Vagina (tissue), 2 donors: ENCODE data around the gene THAP5. TPM values are rescaled to one million over a fixed set of nuclear protein-coding genes. Genes with fewer than 3 reads are reported as not detected.

Experiments
- DNase-seq, 2 donors: peaks; one replicate each; pipeline ENCODE4 v3.0.0-alpha.2; 2017; ENCODE audit errors: extremely low spot score in 2 of 2
- H3K27ac ChIP-seq: fragments of 200-600 bp; sonication (generic); one replicate; pipeline ENCODE4 v1.5.1; 2019
- H3K27me3 ChIP-seq: fragments of 200-600 bp; sonication (generic); one replicate; pipeline ENCODE4 v1.5.1; 2019
- H3K36me3 ChIP-seq, 2 donors: fragments of 200-600 bp; sonication (generic); one replicate each; pipeline ENCODE4 v1.5.1; 2017 to 2019
- H3K4me1 ChIP-seq: fragments of 200-600 bp; sonication (generic); one replicate; pipeline ENCODE4 v1.5.1; 2019
- H3K4me3 ChIP-seq, 2 donors: fragments of 200-600 bp; sonication (generic); 1 replicate in 1 of 2; 2 replicates in 1 of 2; pipeline ENCODE4 v1.5.1; 2016 to 2019
- H3K9me3 ChIP-seq: fragments of 200-600 bp; sonication (generic); one replicate; pipeline ENCODE4 v1.5.1; 2019
- POLR2A ChIP-seq, 2 donors: fragments of 450-650 bp; IDR thresholded peaks; one replicate each; pipeline ENCODE4 v1.6.1; 2017; ENCODE audit warnings: antibody characterized with exemption in 2 of 2, mild to moderate bottlenecking in 2 of 2, moderate library complexity in 2 of 2
- POLR2AphosphoS5 ChIP-seq, 2 donors: sonication (generic); formaldehyde crosslinking; IDR thresholded peaks; one replicate each; pipeline ENCODE4 v1.9.0; 2017; ENCODE audit warnings: antibody characterized with exemption in 2 of 2, mild to moderate bottlenecking in 2 of 2, low read depth in 1 of 2; ENCODE audit not compliant: insufficient read depth in 1 of 2
- intact Hi-C: fragments of 100-400 bp; cut with DNase I; formaldehyde crosslinking; loops from one replicate; pipeline ENCODE4 v1.15.1; 2023
- total RNA-seq: library from RNA; depleted of rRNA; stranded (reverse); fragments of >200 nt; gene quantifications from one replicate; pipeline ENCODE4 v1.2.3, GENCODE V29; 2016
- TF ChIP-seq, protein P1 (sequence below), 3 experiments: fragments of 450-650 bp in 2 of 3; fragments of 200-600 bp in 1 of 3; sonication (generic) in 1 of 3; IDR thresholded peaks; one replicate each; pipeline ENCODE4 v1.5.1; 2017 to 2019; ENCODE audit warnings: antibody characterized with exemption in 3 of 3, mild to moderate bottlenecking in 2 of 3, moderate library complexity in 2 of 3

THAP5 gene
- total RNA-seq, 1 donor from 2014 or later = 14.5 TPM

DNA sequence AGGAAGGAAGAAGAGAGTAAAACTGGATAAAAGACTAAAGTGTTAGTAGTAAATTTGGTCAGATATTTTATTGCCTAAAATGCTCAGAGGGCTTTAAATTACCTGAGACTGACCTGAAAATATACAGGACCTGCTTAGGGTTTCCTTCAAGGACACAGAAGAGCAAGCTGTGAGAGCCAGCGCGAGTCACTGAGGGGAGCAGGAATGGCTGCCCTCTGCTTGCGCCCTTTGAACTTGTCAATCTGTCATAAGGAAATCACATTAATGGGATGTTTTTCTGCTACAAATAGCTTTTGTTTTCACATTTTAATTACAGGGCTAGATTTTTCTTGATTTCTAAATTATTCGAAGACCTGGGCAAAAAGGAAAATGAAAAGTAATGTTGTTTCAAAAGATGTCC is 27.1 kb upstream of the THAP5 start:
- intact Hi-C loops = no loop called here
- DNase-seq = no peak
- Histone ChIP-seq H3K36me3 (no peaks in the 10 kb centered on the region), H3K4me3 (no peak overlapping the region), H3K9me3 (no peaks in the 10 kb centered on the region), H3K27me3 (no peaks in the 10 kb centered on the region), H3K27ac (no peak overlapping the region), H3K4me1 (no peaks in the 10 kb centered on the region)
- TF ChIP-seq POLR2AphosphoS5 (IDR thresholded peaks at IDR 0.05; ENCODE audit: insufficient read depth in 1 of 2, low read depth in 1 of 2) (no peak), POLR2A (IDR thresholded peaks at IDR 0.05) (no peak)
- TF ChIP-seq, protein P1, sequence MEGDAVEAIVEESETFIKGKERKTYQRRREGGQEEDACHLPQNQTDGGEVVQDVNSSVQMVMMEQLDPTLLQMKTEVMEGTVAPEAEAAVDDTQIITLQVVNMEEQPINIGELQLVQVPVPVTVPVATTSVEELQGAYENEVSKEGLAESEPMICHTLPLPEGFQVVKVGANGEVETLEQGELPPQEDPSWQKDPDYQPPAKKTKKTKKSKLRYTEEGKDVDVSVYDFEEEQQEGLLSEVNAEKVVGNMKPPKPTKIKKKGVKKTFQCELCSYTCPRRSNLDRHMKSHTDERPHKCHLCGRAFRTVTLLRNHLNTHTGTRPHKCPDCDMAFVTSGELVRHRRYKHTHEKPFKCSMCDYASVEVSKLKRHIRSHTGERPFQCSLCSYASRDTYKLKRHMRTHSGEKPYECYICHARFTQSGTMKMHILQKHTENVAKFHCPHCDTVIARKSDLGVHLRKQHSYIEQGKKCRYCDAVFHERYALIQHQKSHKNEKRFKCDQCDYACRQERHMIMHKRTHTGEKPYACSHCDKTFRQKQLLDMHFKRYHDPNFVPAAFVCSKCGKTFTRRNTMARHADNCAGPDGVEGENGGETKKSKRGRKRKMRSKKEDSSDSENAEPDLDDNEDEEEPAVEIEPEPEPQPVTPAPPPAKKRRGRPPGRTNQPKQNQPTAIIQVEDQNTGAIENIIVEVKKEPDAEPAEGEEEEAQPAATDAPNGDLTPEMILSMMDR (IDR thresholded peaks at IDR 0.05) = no peak

GRCh38 chr7:108592646-108593201 is 23.2 kb upstream of the THAP5 start:
- no peak for DNase-seq
- intact Hi-C loops = no loop called here

GRCh38 chr7:108590606-108591005 is 21.1 kb upstream of the THAP5 start:
- intact Hi-C loops = no loop called here

More at GRCh38 chr7:108592646-108593201, 23.2 kb upstream of the THAP5 start:
- Histone ChIP-seq H3K36me3 (no peaks in the 10 kb centered on the region), H3K27ac (no peak overlapping the region), H3K9me3 (no peaks in the 10 kb centered on the region), H3K4me3 (no peak overlapping the region), H3K27me3 (no peaks in the 10 kb centered on the region), H3K4me1 (no peaks in the 10 kb centered on the region)
- TF ChIP-seq, protein P1 (IDR thresholded peaks at IDR 0.05) = no peak
- TF ChIP-seq POLR2AphosphoS5 (IDR thresholded peaks at IDR 0.05; ENCODE audit: insufficient read depth in 1 of 2, low read depth in 1 of 2) (no peak), POLR2A (IDR thresholded peaks at IDR 0.05) (no peak)

DNA sequence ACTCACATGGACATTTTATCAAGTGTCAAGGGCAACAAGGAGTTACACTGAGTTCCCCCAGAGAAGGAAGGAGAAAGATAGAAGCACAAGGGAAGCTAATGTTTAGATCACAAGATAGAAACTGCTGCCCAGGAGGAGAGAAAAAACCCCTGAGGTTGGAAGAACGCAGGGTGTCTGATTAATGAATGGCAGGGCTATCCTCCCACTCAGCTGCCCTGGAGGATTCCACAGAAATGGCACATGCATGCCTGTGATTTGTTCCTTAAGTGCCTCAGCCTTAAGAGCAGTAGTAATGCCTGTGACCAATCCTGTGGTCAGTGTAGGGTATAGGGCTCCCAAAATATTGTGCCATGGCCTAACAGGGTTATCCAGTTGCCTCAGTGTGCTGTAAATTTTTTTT is 20.4 kb upstream of the THAP5 start:
- no peaks in the 10 kb centered on the region for H3K36me3 ChIP-seq
- H3K27me3 ChIP-seq = no peaks in the 10 kb centered on the region
- intact Hi-C loops = no loop called here
- no peaks in the 10 kb centered on the region for H3K9me3 ChIP-seq
- no peaks in the 10 kb centered on the region for H3K4me1 ChIP-seq
- DNase-seq = no peak
- TF ChIP-seq POLR2AphosphoS5 (IDR thresholded peaks at IDR 0.05; ENCODE audit: insufficient read depth in 1 of 2, low read depth in 1 of 2) = no peak
- no peak overlapping the region for H3K4me3 ChIP-seq
- no peak overlapping the region for H3K27ac ChIP-seq

More at GRCh38 chr7:108590606-108591005, 21.1 kb upstream of the THAP5 start:
- no peaks in the 10 kb centered on the region for H3K36me3 ChIP-seq
- H3K9me3 ChIP-seq = no peaks in the 10 kb centered on the region
- no peak for DNase-seq
- no peaks in the 10 kb centered on the region for H3K4me1 ChIP-seq
- no peak for TF ChIP-seq POLR2AphosphoS5 (IDR thresholded peaks at IDR 0.05; ENCODE audit: insufficient read depth in 1 of 2, low read depth in 1 of 2)
- TF ChIP-seq, protein P1 (IDR thresholded peaks at IDR 0.05) = no peak
- TF ChIP-seq POLR2A (IDR thresholded peaks at IDR 0.05) = no peak
- no peak overlapping the region for H3K4me3 ChIP-seq
- H3K27me3 ChIP-seq = no peaks in the 10 kb centered on the region
- H3K27ac ChIP-seq = no peak overlapping the region

- no peaks in the 10 kb centered on the region for H3K36me3 ChIP-seq
These were observed 19.7 kb upstream of the THAP5 start for GRCh38 chr7:108589199-108589598.

More at GRCh38 chr7:108589199-108589598, 19.7 kb upstream of the THAP5 start:
- Histone ChIP-seq H3K9me3 (no peaks in the 10 kb centered on the region), H3K27me3 (no peaks in the 10 kb centered on the region), H3K4me1 (no peaks in the 10 kb centered on the region), H3K27ac (no peak overlapping the region), H3K4me3 (no peak overlapping the region)
- no peak for DNase-seq
- TF ChIP-seq POLR2AphosphoS5 (IDR thresholded peaks at IDR 0.05; ENCODE audit: insufficient read depth in 1 of 2, low read depth in 1 of 2) (no peak), POLR2A (IDR thresholded peaks at IDR 0.05) (no peak)
- TF ChIP-seq, protein P1 (IDR thresholded peaks at IDR 0.05) = no peak
- intact Hi-C loops = no loop called here
